Stimulated activated memory B cell treated with anti-CD40 and anti-IgM and Interleukin-4, amounts not matched to agents 10 μg/mL and 1 μg/mL and 100 μg/mL, for 72 hours (primary cell): Measurements from ENCODE around the gene MAML3.
A peak's percentile ranks its signal among the peaks of the same experiment; 100 is the strongest.

Experiments used
- ATAC-seq: fragments of 150-1000 bp; cut with Tn5 transposase; 2 replicates; pipeline ENCODE4 v1.10.0; 2021
- H3K27ac Mint-ChIP-seq: one replicate; pipeline ENCODE4 v1.8.0; 2022; ENCODE audit warnings: mild to moderate bottlenecking, mixed read lengths
- H3K27me3 Mint-ChIP-seq: one replicate; pipeline ENCODE4 v1.8.0; 2022; ENCODE audit warnings: mixed read lengths
- H3K36me3 Mint-ChIP-seq: one replicate; pipeline ENCODE4 v1.8.0; 2022; ENCODE audit warnings: mixed read lengths
- H3K4me1 Mint-ChIP-seq: one replicate; pipeline ENCODE4 v1.8.0; 2022; ENCODE audit warnings: mixed read lengths
- H3K4me3 Mint-ChIP-seq: one replicate; pipeline ENCODE4 v1.8.0; 2022; ENCODE audit warnings: mild to moderate bottlenecking, moderate library complexity, mixed read lengths
- H3K9me3 Mint-ChIP-seq: one replicate; pipeline ENCODE4 v1.8.0; 2022; ENCODE audit warnings: mixed read lengths

The MAML3 gene

GRCh38 chr4:139985401-139985800 lies 168.6 kb downstream of the MAML3 start:
- no peaks in the 10 kb centered on the region for H3K4me1 Mint-ChIP-seq
- no peak overlapping the region for H3K4me3 Mint-ChIP-seq
- H3K27me3 Mint-ChIP-seq, result peaks cover 27% of the 10 kb centered on the region
- no peak overlapping the region for H3K27ac Mint-ChIP-seq
- H3K9me3 Mint-ChIP-seq, result no peaks in the 10 kb centered on the region
- ATAC-seq, result no peak
- no peaks in the 10 kb centered on the region for H3K36me3 Mint-ChIP-seq

GRCh38 chr4:139984471-139984870 lies 169.5 kb downstream of the MAML3 start:
- peaks cover 27% of the 10 kb centered on the region for H3K27me3 Mint-ChIP-seq

DNA sequence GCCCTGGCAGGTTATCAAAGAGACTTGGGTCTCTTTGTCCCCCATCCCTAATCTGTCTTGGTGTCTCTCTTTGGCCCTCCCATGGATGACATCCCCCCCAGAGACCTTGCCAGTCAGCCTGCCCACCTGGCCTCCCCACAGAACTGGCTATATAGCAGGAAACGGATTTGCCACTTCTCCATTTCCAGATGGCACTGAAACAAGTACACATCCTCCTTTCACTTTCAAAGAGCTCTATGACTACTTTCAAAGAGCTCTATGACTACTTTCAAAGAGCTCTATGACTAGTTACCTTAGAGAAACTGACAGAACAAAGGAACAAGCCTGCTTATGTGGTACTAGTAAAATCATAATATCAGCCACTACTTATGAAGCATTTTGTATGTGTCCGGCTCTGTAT lies 175.3 kb downstream of the MAML3 start:
- Mint-ChIP-seq H3K9me3 (no peaks in the 10 kb centered on the region), H3K36me3 (no peaks in the 10 kb centered on the region), H3K27ac (no peak overlapping the region), H3K27me3 (peaks cover 3% of the 10 kb centered on the region), H3K4me3 (peak overlapping the region; percentile 18), H3K4me1 (peaks cover 31% of the 10 kb centered on the region)
- peak; percentile 96 for ATAC-seq

More at GRCh38 chr4:139984471-139984870, 169.5 kb downstream of the MAML3 start:
- H3K27ac Mint-ChIP-seq, result no peak overlapping the region
- no peaks in the 10 kb centered on the region for H3K9me3 Mint-ChIP-seq
- ATAC-seq, result no peak
- no peak overlapping the region for H3K4me3 Mint-ChIP-seq
- peaks cover under 1% of the 10 kb centered on the region for H3K4me1 Mint-ChIP-seq
- H3K36me3 Mint-ChIP-seq, result no peaks in the 10 kb centered on the region

GRCh38 chr4:139977838-139978609 lies 176.0 kb downstream of the MAML3 start:
- no peak overlapping the region for H3K4me3 Mint-ChIP-seq
- ATAC-seq, result no peak
- H3K27ac Mint-ChIP-seq, result no peak overlapping the region
- no peaks in the 10 kb centered on the region for H3K36me3 Mint-ChIP-seq
- H3K4me1 Mint-ChIP-seq, result peaks cover 31% of the 10 kb centered on the region
- H3K9me3 Mint-ChIP-seq, result no peaks in the 10 kb centered on the region
- no peaks in the 10 kb centered on the region for H3K27me3 Mint-ChIP-seq

- ATAC-seq, result no peak
- peak overlapping the region; percentile 1 for H3K27ac Mint-ChIP-seq
Measured at GRCh38 chr4:139975830-139976272, 178.1 kb downstream of the MAML3 start.

GRCh38 chr4:139973616-139974015 lies 180.4 kb downstream of the MAML3 start:
- Mint-ChIP-seq H3K36me3 (no peaks in the 10 kb centered on the region), H3K4me3 (no peak overlapping the region), H3K9me3 (no peaks in the 10 kb centered on the region), H3K27ac (no peak overlapping the region), H3K4me1 (peaks cover 22% of the 10 kb centered on the region), H3K27me3 (no peaks in the 10 kb centered on the region)
- ATAC-seq, result no peak

More at GRCh38 chr4:139975830-139976272, 178.1 kb downstream of the MAML3 start:
- H3K4me1 Mint-ChIP-seq, result peaks cover 31% of the 10 kb centered on the region
- H3K27me3 Mint-ChIP-seq, result no peaks in the 10 kb centered on the region
- H3K4me3 Mint-ChIP-seq, result no peak overlapping the region
- no peaks in the 10 kb centered on the region for H3K36me3 Mint-ChIP-seq
- no peaks in the 10 kb centered on the region for H3K9me3 Mint-ChIP-seq

DNA sequence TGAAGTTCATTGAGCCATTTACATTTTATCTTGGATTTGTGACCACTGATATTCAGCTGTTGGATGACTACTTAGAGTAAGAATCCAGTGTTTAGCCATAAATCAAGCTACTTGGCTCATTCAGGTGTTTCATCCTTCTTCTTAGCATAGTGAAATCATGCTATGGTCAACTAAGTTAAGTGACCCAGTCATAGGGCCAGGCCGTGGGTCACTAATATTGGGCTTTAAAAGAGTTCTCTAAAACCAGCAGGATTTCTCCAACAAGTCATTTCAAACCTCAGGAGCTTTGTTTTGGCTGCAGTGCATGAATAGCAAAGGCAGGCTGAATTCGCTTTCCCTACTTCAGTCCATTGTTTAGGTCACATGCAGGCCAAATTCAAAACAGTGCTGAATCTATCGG lies 181.0 kb downstream of the MAML3 start:
- ATAC-seq, result no peak
- no peaks in the 10 kb centered on the region for H3K27me3 Mint-ChIP-seq
- H3K4me3 Mint-ChIP-seq, result no peak overlapping the region
- H3K27ac Mint-ChIP-seq, result no peak overlapping the region
- H3K9me3 Mint-ChIP-seq, result no peaks in the 10 kb centered on the region
- H3K4me1 Mint-ChIP-seq, result peaks cover 16% of the 10 kb centered on the region
- H3K36me3 Mint-ChIP-seq, result no peaks in the 10 kb centered on the region

DNA sequence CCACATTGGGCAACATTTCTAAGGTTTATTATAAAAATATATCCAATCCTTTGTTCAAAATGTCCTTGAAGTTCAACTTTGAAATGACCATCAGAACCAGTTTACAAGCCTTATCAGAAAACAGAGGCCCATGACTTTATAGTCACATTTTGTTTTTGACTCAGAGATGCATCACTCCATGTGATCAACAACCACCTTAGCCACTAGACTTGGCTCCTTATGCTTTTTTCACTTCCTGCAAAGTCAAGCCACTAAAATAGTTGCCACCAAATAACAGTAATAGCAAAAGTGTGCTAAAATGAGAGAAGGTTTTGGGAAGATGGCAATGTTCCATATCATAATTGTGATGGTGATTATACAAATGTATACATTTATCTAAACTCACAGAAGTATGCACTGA lies 181.7 kb downstream of the MAML3 start:
- H3K27me3 Mint-ChIP-seq, result no peaks in the 10 kb centered on the region
- no peak for ATAC-seq
- H3K4me1 Mint-ChIP-seq, result peaks cover 13% of the 10 kb centered on the region
- no peaks in the 10 kb centered on the region for H3K36me3 Mint-ChIP-seq
- H3K4me3 Mint-ChIP-seq, result no peak overlapping the region
- no peak overlapping the region for H3K27ac Mint-ChIP-seq
- H3K9me3 Mint-ChIP-seq, result no peaks in the 10 kb centered on the region

DNA sequence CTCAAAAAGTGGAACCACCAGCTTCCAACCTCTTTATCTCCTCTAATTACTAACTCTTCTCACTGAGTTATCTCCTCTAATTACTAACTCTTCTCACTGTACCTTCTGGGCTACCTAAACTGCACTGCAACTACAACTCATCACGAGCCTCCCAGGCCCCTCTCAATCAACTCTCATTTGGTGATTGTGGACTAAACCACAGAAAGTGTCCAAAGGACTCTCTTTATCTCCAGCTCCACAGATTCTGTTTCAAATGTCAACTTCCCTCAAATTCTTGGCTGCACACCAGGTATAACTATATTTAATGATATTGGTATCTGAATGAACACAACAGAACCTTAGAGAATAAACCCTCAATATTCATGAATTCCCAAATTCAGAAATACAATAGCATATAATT lies 182.9 kb downstream of the MAML3 start:
- Mint-ChIP-seq H3K27ac (no peak overlapping the region), H3K4me3 (no peak overlapping the region), H3K4me1 (peaks cover 9% of the 10 kb centered on the region), H3K27me3 (no peaks in the 10 kb centered on the region), H3K36me3 (no peaks in the 10 kb centered on the region), H3K9me3 (no peaks in the 10 kb centered on the region)
- ATAC-seq, result no peak

- no peaks in the 10 kb centered on the region for H3K9me3 Mint-ChIP-seq
- no peak overlapping the region for H3K4me3 Mint-ChIP-seq
- H3K36me3 Mint-ChIP-seq, result no peaks in the 10 kb centered on the region
- no peak overlapping the region for H3K27ac Mint-ChIP-seq
- no peaks in the 10 kb centered on the region for H3K27me3 Mint-ChIP-seq
- no peak for ATAC-seq
- no peaks in the 10 kb centered on the region for H3K4me1 Mint-ChIP-seq
Measured at GRCh38 chr4:139969635-139970266, 184.2 kb downstream of the MAML3 start.

DNA sequence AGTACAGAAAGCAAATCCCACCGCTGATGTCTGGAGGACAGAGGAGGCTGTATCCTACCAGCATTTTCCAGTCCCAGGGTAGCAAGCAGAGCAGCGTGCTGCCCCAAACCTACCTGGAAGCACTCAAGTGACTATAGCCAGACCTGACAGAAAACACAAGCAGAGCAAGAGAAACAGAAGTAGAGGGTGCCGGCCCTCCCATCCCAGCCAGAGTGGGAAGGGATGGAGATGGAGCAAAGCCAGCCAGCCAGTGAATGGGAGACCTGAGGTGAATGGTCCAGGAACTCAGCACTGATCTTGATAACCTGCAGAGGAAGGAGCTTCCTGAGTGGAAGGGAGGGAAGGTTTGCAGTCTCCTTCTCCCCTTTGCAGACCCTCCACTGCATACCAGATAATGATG lies 185.2 kb downstream of the MAML3 start:
- H3K4me3 Mint-ChIP-seq, result no peak overlapping the region
- no peaks in the 10 kb centered on the region for H3K36me3 Mint-ChIP-seq
- no peaks in the 10 kb centered on the region for H3K4me1 Mint-ChIP-seq
- ATAC-seq, result peak; percentile 34
- no peak overlapping the region for H3K27ac Mint-ChIP-seq
- H3K9me3 Mint-ChIP-seq, result no peaks in the 10 kb centered on the region
- no peaks in the 10 kb centered on the region for H3K27me3 Mint-ChIP-seq

GRCh38 chr4:139966383-139966782 lies 187.6 kb downstream of the MAML3 start:
- peaks cover 10% of the 10 kb centered on the region for H3K27me3 Mint-ChIP-seq
- H3K9me3 Mint-ChIP-seq, result no peaks in the 10 kb centered on the region
- no peak overlapping the region for H3K27ac Mint-ChIP-seq
- no peaks in the 10 kb centered on the region for H3K4me1 Mint-ChIP-seq
- H3K4me3 Mint-ChIP-seq, result no peak overlapping the region
- ATAC-seq, result no peak
- no peaks in the 10 kb centered on the region for H3K36me3 Mint-ChIP-seq

- Mint-ChIP-seq H3K4me3 (no peak overlapping the region), H3K27ac (no peak overlapping the region), H3K36me3 (no peaks in the 10 kb centered on the region), H3K9me3 (no peaks in the 10 kb centered on the region), H3K27me3 (peaks cover 10% of the 10 kb centered on the region), H3K4me1 (no peaks in the 10 kb centered on the region)
- no peak for ATAC-seq
Measured at GRCh38 chr4:139965789-139966188, 188.2 kb downstream of the MAML3 start.

GRCh38 chr4:139963708-139964107 lies 190.3 kb downstream of the MAML3 start:
- Mint-ChIP-seq H3K27ac (no peak overlapping the region), H3K4me3 (no peak overlapping the region), H3K36me3 (no peaks in the 10 kb centered on the region), H3K27me3 (peaks cover 29% of the 10 kb centered on the region), H3K4me1 (no peaks in the 10 kb centered on the region), H3K9me3 (no peaks in the 10 kb centered on the region)
- ATAC-seq, result no peak

DNA sequence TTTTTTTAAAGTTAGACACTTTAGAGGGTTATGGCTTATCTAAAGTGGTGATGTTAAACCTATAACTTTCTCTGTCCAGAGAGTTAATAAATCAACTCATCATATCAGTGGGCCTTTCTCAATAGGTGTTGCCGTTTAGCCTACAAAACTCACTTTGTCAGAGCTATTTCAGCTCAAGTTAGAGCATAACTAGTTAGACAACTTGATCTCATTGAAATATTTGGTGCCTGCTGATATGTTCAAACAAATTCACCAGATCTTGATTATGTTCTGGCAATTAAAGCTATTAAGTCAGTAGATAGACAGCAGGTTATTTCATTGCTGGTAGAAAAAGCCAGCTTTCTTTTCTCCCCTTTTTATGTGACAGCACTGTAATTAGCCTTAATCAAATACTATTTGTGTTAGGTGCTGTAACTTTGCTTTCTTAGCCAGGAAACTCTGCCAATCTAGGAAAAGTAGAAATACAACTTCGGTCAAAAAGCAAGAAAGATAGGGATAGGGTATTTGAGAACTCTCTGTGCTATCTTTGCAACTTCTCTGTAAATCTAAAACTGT lies 191.8 kb downstream of the MAML3 start:
- H3K27me3 Mint-ChIP-seq, result peaks cover 29% of the 10 kb centered on the region
- H3K4me1 Mint-ChIP-seq, result no peaks in the 10 kb centered on the region
- no peaks in the 10 kb centered on the region for H3K9me3 Mint-ChIP-seq
- H3K4me3 Mint-ChIP-seq, result no peak overlapping the region
- H3K36me3 Mint-ChIP-seq, result no peaks in the 10 kb centered on the region
- H3K27ac Mint-ChIP-seq, result no peak overlapping the region
- no peak for ATAC-seq
